Ramos (cell line): ENCODE measurements around the gene ASTN2.

Source experiments
- in situ Hi-C: fragments of 300-500 bp; cut with MboI; formaldehyde crosslinking; loops from one replicate; pipeline ENCODE4 v1.14.3; 2022; ENCODE audit warnings: low sequenced_read_pairs; ENCODE audit not compliant: unreplicated experiment

The ASTN2 gene

GRCh38 chr9:116543731-116544400, 871.0 kb downstream of the ASTN2 start:
- in situ Hi-C loops = no loop called here

GRCh38 chr9:116541402-116541801, 873.5 kb downstream of the ASTN2 start:
- in situ Hi-C loops = no loop called here

GRCh38 chr9:116539549-116539948, 875.3 kb downstream of the ASTN2 start:
- in situ Hi-C loops = no loop called here

GRCh38 chr9:116525611-116526010, 889.2 kb downstream of the ASTN2 start:
- in situ Hi-C loops = no loop called here

- in situ Hi-C loops = no loop called here
These were observed 889.9 kb downstream of the ASTN2 start for GRCh38 chr9:116524778-116525470.

GRCh38 chr9:116520218-116520617, 894.6 kb downstream of the ASTN2 start:
- in situ Hi-C loops = no loop called here

- in situ Hi-C loops = no loop called here
These were observed 898.4 kb downstream of the ASTN2 start for GRCh38 chr9:116516456-116516855.

- in situ Hi-C loops = no loop called here
These were observed 899.3 kb downstream of the ASTN2 start for GRCh38 chr9:116515541-116515940.

GRCh38 chr9:116506685-116507084, 908.2 kb downstream of the ASTN2 start:
- in situ Hi-C loops = no loop called here

- in situ Hi-C loops = no loop called here
These were observed 909.9 kb downstream of the ASTN2 start for GRCh38 chr9:116504893-116505480.

GRCh38 chr9:116504081-116504480, 910.8 kb downstream of the ASTN2 start:
- in situ Hi-C loops = no loop called here

GRCh38 chr9:116502746-116503145, 912.1 kb downstream of the ASTN2 start:
- in situ Hi-C loops = no loop called here

- in situ Hi-C loops = no loop called here
These were observed 913.0 kb downstream of the ASTN2 start for GRCh38 chr9:116501871-116502270.

- in situ Hi-C loops = no loop called here
These were observed 914.6 kb downstream of the ASTN2 start for GRCh38 chr9:116499986-116500871.

GRCh38 chr9:116499434-116499833, 915.4 kb downstream of the ASTN2 start:
- in situ Hi-C loops = no loop called here

GRCh38 chr9:116497095-116497890, 917.6 kb downstream of the ASTN2 start:
- in situ Hi-C loops = no loop called here

GRCh38 chr9:116496167-116496566, 918.7 kb downstream of the ASTN2 start:
- in situ Hi-C loops = no loop called here

GRCh38 chr9:116495725-116496124, 919.1 kb downstream of the ASTN2 start:
- in situ Hi-C loops = no loop called here

- in situ Hi-C loops = no loop called here
These were observed 919.8 kb downstream of the ASTN2 start for GRCh38 chr9:116494815-116495634.
